SK-N-SH (cell line): ENCODE data around the gene CD109. TPM values are rescaled to one million over a fixed set of nuclear protein-coding genes. Genes with fewer than 3 reads are reported as not detected.

Experiments used
- CTCF ChIA-PET: fragments of 300-600, 350-600 bp; formaldehyde crosslinking; extraction: SDS; loops from one replicate; lab custom pipeline; 2021; lab: Yijun Ruan, JAX
- POLR2A ChIA-PET: fragments of 350-600 bp; sonication (Branson Sonifier 250); formaldehyde crosslinking; extraction: SDS; loops from one replicate; lab custom pipeline; 2020; ENCODE audit warnings: antibody characterized with exemption, inconsistent platforms; lab: Yijun Ruan, JAX
- DNase-seq: peaks from one replicate; pipeline ENCODE4 v3.0.0; 2012
- H2AFZ ChIP-seq: fragments of 200-600 bp; sonication (generic); 2 replicates; pipeline ENCODE4 v1.8.1; 2016; ENCODE audit warnings: antibody characterized with exemption, mild to moderate bottlenecking, low read depth
- H3F3A ChIP-seq: fragments of 200-600 bp; sonication (generic); replicated peaks from 2 replicates; pipeline ENCODE3; 2016; ENCODE audit warnings: antibody characterized with exemption, mild to moderate bottlenecking; ENCODE audit not compliant: insufficient read depth
- H3K27ac ChIP-seq, 2 experiments: fragments of 200-500 bp in 1 of 2; fragments of 200-600 bp in 1 of 2; sonication (Bioruptor generic) in 1 of 2; sonication (generic), shearing (Covaris generic) in 1 of 2; 2 replicates each; pipeline versions ENCODE4 v1.5.1 to v1.6.1; 2014 to 2016; ENCODE audit warnings: low read depth in 2 of 2, inconsistent platforms in 1 of 2, low read length in 1 of 2, mild to moderate bottlenecking in 1 of 2, mixed read lengths in 1 of 2
- H3K27me3 ChIP-seq: fragments of 200-600 bp; sonication (generic), shearing (Covaris generic); 2 replicates; pipeline ENCODE4 v1.6.1; 2016; ENCODE audit warnings: mixed run types; ENCODE audit not compliant: insufficient read depth
- H3K36me3 ChIP-seq, 2 experiments: fragments of 200-500 bp in 1 of 2; fragments of 200-600 bp in 1 of 2; sonication (Bioruptor generic) in 1 of 2; sonication (generic) in 1 of 2; replicated peaks in 1 of 2; 2 replicates each; pipeline versions ENCODE3 to v1.5.1; 2014 to 2016; ENCODE audit warnings: low read length in 1 of 2, mild to moderate bottlenecking in 1 of 2; ENCODE audit not compliant: insufficient read depth in 2 of 2, control insufficient read depth in 1 of 2
- H3K4me1 ChIP-seq, 2 experiments: fragments of 200-500 bp in 1 of 2; fragments of 200-600 bp in 1 of 2; sonication (Bioruptor generic) in 1 of 2; sonication (generic), shearing (Covaris generic) in 1 of 2; 2 replicates each; pipeline versions ENCODE4 v1.5.1 to v1.6.1; 2014 to 2016; ENCODE audit warnings: low read depth in 1 of 2, low read length in 1 of 2, mixed run types in 1 of 2; ENCODE audit not compliant: insufficient read depth in 2 of 2, control insufficient read depth in 1 of 2
- H3K4me2 ChIP-seq: fragments of 200-600 bp; sonication (generic), shearing (Covaris generic); 2 replicates; pipeline ENCODE4 v1.6.1; 2017; ENCODE audit warnings: mixed run types
- H3K4me3 ChIP-seq, 2 experiments: fragments of 200-500 bp in 1 of 2; fragments of 200-600 bp in 1 of 2; sonication (Bioruptor generic) in 1 of 2; sonication (generic), shearing (Covaris generic) in 1 of 2; 2 replicates each; pipeline versions ENCODE4 v1.5.1 to v1.8.1; 2014 to 2016; ENCODE audit warnings: low read depth in 2 of 2, inconsistent platforms in 1 of 2, low read length in 1 of 2, mild to moderate bottlenecking in 1 of 2, mixed read lengths in 1 of 2, moderate library complexity in 1 of 2
- H3K79me2 ChIP-seq: fragments of 200-600 bp; sonication (generic); 2 replicates; pipeline ENCODE4 v1.8.1; 2017; ENCODE audit warnings: mild to moderate bottlenecking; ENCODE audit not compliant: insufficient read depth
- H3K9ac ChIP-seq: fragments of 200-600 bp; sonication (generic); 2 replicates; pipeline ENCODE4 v1.6.1; 2017; ENCODE audit warnings: mixed run types
- H3K9me2 ChIP-seq: fragments of 200-600 bp; sonication (generic); 2 replicates; pipeline ENCODE4 v1.6.1; 2017; ENCODE audit warnings: mixed run types
- H3K9me3 ChIP-seq: fragments of 200-600 bp; sonication (generic); 2 replicates; pipeline ENCODE4 v1.6.1; 2017; ENCODE audit warnings: mixed run types, mild to moderate bottlenecking, moderate library complexity
- H4K20me1 ChIP-seq: fragments of 200-600 bp; sonication (generic); 2 replicates; pipeline ENCODE4 v1.6.1; 2017; ENCODE audit warnings: mild to moderate bottlenecking, mixed run types; ENCODE audit not compliant: insufficient read depth
- CHD2 ChIP-seq: fragments of 150-350 bp; IDR thresholded peaks from 2 replicates; pipeline ENCODE4 v1.6.1; 2018; ENCODE audit warnings: low read length; ENCODE audit not compliant: partially characterized antibody
- EP300 ChIP-seq, 2 experiments: IDR thresholded peaks; 2 replicates each; pipeline versions ENCODE4 v1.4.0 to v1.6.1; 2012; ENCODE audit warnings: borderline replicate concordance in 1 of 2, low read depth in 1 of 2, low read length in 1 of 2
- EZH2phosphoT487 ChIP-seq: fragments of 200-600 bp; sonication (generic); IDR thresholded peaks from 2 replicates; pipeline ENCODE4 v1.6.1; 2017; ENCODE audit warnings: low read depth, mixed run types, mild to moderate bottlenecking, antibody characterized with exemption, moderate library complexity, borderline replicate concordance
- GABPA ChIP-seq: IDR thresholded peaks from 2 replicates; pipeline ENCODE4 v1.4.0; 2012; ENCODE audit warnings: low read depth, mild to moderate bottlenecking
- GATA2 ChIP-seq: sonication (generic); formaldehyde crosslinking; IDR thresholded peaks from 2 replicates; pipeline ENCODE4 v1.5.0; 2020; ENCODE audit warnings: mild to moderate bottlenecking, missing genetic modification reagents
- JUND ChIP-seq: IDR thresholded peaks from 2 replicates; pipeline ENCODE4 v1.4.0; 2012
- MEF2A ChIP-seq: IDR thresholded peaks from 2 replicates; pipeline ENCODE4 v1.4.0; 2012; ENCODE audit warnings: low read depth, borderline replicate concordance
- MXI1 ChIP-seq: IDR thresholded peaks from 2 replicates; pipeline ENCODE4 v1.6.1; 2012; ENCODE audit warnings: mild to moderate bottlenecking, low read depth, low read length, improper control_type of control experiment
- NFIC ChIP-seq: IDR thresholded peaks from 2 replicates; pipeline ENCODE4 v1.4.0; 2012; ENCODE audit warnings: borderline replicate concordance
- NRF1 ChIP-seq: IDR thresholded peaks from 2 replicates; pipeline ENCODE4 v1.6.1; 2012; ENCODE audit warnings: low read depth, mild to moderate bottlenecking, low read length
- RCOR1 ChIP-seq: fragments of 150-350 bp; IDR thresholded peaks from 2 replicates; pipeline ENCODE4 v1.6.1; 2017; ENCODE audit warnings: antibody characterized with exemption, low read length
- RFX5 ChIP-seq: IDR thresholded peaks from 2 replicates; pipeline ENCODE4 v1.6.1; 2012; ENCODE audit warnings: mild to moderate bottlenecking, improper control_type of control experiment, low read length
- SIN3A ChIP-seq: IDR thresholded peaks from 2 replicates; pipeline ENCODE4 v1.6.1; 2012; ENCODE audit warnings: low read depth, mild to moderate bottlenecking, low read length, moderate library complexity, borderline replicate concordance
- SMC3 ChIP-seq: IDR thresholded peaks from 2 replicates; pipeline ENCODE4 v1.6.1; 2012; ENCODE audit warnings: low read depth, low read length, improper control_type of control experiment
- TAF1 ChIP-seq: IDR thresholded peaks from 2 replicates; pipeline ENCODE4 v1.6.1; 2012; ENCODE audit warnings: low read depth, mild to moderate bottlenecking, low read length, moderate library complexity, borderline replicate concordance
- YY1 ChIP-seq: IDR thresholded peaks from 2 replicates; pipeline ENCODE4 v1.4.0; 2012; ENCODE audit warnings: low read depth, mild to moderate bottlenecking
- WGBS: methylation state at CpG from one replicate; pipeline ENCODE4 v1.1.6; 2017; ENCODE audit warnings: low lambda C conversion rate; 5-methylcytosine and 5-hydroxymethylcytosine counted together
- polyA plus RNA-seq, 3 experiments: library from polyadenylated mRNA; depleted of rRNA; stranded (reverse); fragments of >200 nt; gene quantifications; 2 replicates each; pipeline ENCODE4 v1.2.3, GENCODE V29; 2012
- TF ChIP-seq, protein P1 (sequence below): fragments of 150-350 bp; IDR thresholded peaks from 2 replicates; pipeline ENCODE4 v1.6.1; 2016; ENCODE audit warnings: mild to moderate bottlenecking, low read depth, low read length
- TF ChIP-seq, protein P2 (sequence below): IDR thresholded peaks from 2 replicates; pipeline ENCODE4 v1.4.0; 2012; ENCODE audit warnings: low read depth
- TF ChIP-seq, protein P3 (sequence below): IDR thresholded peaks from 2 replicates; pipeline ENCODE4 v1.6.1; 2012; ENCODE audit warnings: mild to moderate bottlenecking, low read depth, low read length, moderate library complexity
- TF ChIP-seq, protein P4 (sequence below): IDR thresholded peaks from 2 replicates; pipeline ENCODE4; 2012
- TF ChIP-seq, protein P5 (sequence below): fragments of 200-600 bp; sonication (generic); IDR thresholded peaks from 2 replicates; pipeline ENCODE4 v1.6.1; 2017; ENCODE audit warnings: antibody characterized with exemption, mild to moderate bottlenecking, moderate library complexity

The CD109 gene
- polyA plus RNA-seq, 1 of the 3 experiments (the other 2 are of a cell fraction): 19.7 TPM

DNA sequence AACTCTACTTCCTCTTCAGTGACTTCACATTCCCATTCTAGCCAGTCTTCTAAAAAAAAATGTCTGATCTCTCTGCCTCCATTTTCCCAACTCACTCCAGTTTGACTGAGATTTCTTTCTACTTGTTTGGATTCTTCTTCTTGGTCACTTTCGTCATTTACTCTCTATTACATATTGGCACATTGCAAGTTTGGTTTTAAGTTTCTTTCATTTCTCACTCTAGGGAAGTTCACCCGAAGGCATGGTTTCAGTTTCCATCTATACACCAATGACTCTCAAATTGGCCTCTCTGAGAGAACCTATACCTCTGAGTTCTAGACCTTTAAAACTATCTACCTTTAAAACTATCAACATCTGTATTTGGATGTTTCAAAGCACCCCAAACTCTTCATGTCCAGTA lies 51.3 kb downstream of the CD109 start:
- POLR2A ChIA-PET: no interaction called here
- Histone ChIP-seq H3K9me2 (no peaks in the 10 kb centered on the region), H3K27ac (no peak overlapping the region; a peak in 1 of 4 replicates), H3K4me2 (peak overlapping the region; percentile 23), H3K79me2 (no peaks in the 10 kb centered on the region), H3K9ac (no peak overlapping the region), H2AFZ (peak overlapping the region; percentile 23; the same call in 1 of the 2 replicates), H3K4me1 (peaks cover 0 to 12% of the 10 kb centered on the region in 2 experiments; a peak in 1 of 4 replicates), H3K27me3 (no peaks in the 10 kb centered on the region), H3F3A (no peaks in the 10 kb centered on the region), H3K4me3 (no peak overlapping the region), H3K36me3 (peaks cover 0 to 7% of the 10 kb centered on the region in 2 experiments), H3K9me3 (no peaks in the 10 kb centered on the region), H4K20me1 (no peaks in the 10 kb centered on the region)
- WGBS: 46% methylated on average over 2 of the region's 2 CpGs
- no peak for DNase-seq
- CTCF ChIA-PET: interaction anchor here (2.1 to 4.9 kb wide), 2 partner anchors 8 to 14 kb away, joined by 9 to 22 read pairs; no protein-coding TSS in a partner anchor
- TF ChIP-seq TAF1: no peak
- TF ChIP-seq NRF1: no peak
- TF ChIP-seq MXI1: no peak
- no peak for TF ChIP-seq EZH2phosphoT487
- TF ChIP-seq, protein P1, sequence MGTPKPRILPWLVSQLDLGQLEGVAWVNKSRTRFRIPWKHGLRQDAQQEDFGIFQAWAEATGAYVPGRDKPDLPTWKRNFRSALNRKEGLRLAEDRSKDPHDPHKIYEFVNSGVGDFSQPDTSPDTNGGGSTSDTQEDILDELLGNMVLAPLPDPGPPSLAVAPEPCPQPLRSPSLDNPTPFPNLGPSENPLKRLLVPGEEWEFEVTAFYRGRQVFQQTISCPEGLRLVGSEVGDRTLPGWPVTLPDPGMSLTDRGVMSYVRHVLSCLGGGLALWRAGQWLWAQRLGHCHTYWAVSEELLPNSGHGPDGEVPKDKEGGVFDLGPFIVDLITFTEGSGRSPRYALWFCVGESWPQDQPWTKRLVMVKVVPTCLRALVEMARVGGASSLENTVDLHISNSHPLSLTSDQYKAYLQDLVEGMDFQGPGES: no peak
- TF ChIP-seq CHD2: no peak
- TF ChIP-seq EP300 (IDR thresholded peaks at IDR 0.05; ENCODE audit: borderline replicate concordance in 1 of 2, low read depth in 1 of 2, low read length in 1 of 2): no peak
- no peak for TF ChIP-seq NFIC
- no peak for TF ChIP-seq SIN3A
- no peak for TF ChIP-seq RFX5
- TF ChIP-seq, protein P2, sequence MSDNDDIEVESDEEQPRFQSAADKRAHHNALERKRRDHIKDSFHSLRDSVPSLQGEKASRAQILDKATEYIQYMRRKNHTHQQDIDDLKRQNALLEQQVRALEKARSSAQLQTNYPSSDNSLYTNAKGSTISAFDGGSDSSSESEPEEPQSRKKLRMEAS: no peak
- no peak for TF ChIP-seq RCOR1
- TF ChIP-seq MEF2A: no peak

DNA sequence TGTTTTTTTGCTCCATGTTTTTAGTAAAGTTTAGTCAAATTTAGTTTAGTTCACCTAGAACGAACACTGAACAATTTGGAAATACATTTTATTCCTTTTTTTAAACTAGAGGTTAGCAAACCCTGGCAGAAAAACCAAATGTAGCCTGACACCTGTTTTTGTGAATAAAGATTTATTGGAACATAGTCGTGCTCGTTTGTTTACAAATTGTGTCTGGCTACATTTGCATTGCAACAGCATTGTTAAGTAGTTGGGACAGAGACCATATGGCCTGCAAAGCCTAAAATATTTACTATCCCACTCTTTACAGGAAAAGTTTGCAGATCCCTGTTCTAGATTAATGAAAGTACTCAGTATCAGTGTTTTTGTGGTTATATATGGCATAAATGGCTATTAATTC lies 56.9 kb downstream of the CD109 start:
- no peak for TF ChIP-seq JUND
- TF ChIP-seq TAF1: no peak
- no peak for TF ChIP-seq GATA2 (CRISPR knock-in tag)
- TF ChIP-seq GABPA: no peak
- TF ChIP-seq, protein P2: no peak
- no peak for TF ChIP-seq NFIC
- no peak for TF ChIP-seq SMC3
- TF ChIP-seq, protein P3, sequence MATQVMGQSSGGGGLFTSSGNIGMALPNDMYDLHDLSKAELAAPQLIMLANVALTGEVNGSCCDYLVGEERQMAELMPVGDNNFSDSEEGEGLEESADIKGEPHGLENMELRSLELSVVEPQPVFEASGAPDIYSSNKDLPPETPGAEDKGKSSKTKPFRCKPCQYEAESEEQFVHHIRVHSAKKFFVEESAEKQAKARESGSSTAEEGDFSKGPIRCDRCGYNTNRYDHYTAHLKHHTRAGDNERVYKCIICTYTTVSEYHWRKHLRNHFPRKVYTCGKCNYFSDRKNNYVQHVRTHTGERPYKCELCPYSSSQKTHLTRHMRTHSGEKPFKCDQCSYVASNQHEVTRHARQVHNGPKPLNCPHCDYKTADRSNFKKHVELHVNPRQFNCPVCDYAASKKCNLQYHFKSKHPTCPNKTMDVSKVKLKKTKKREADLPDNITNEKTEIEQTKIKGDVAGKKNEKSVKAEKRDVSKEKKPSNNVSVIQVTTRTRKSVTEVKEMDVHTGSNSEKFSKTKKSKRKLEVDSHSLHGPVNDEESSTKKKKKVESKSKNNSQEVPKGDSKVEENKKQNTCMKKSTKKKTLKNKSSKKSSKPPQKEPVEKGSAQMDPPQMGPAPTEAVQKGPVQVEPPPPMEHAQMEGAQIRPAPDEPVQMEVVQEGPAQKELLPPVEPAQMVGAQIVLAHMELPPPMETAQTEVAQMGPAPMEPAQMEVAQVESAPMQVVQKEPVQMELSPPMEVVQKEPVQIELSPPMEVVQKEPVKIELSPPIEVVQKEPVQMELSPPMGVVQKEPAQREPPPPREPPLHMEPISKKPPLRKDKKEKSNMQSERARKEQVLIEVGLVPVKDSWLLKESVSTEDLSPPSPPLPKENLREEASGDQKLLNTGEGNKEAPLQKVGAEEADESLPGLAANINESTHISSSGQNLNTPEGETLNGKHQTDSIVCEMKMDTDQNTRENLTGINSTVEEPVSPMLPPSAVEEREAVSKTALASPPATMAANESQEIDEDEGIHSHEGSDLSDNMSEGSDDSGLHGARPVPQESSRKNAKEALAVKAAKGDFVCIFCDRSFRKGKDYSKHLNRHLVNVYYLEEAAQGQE: no peak
- TF ChIP-seq, protein P4, sequence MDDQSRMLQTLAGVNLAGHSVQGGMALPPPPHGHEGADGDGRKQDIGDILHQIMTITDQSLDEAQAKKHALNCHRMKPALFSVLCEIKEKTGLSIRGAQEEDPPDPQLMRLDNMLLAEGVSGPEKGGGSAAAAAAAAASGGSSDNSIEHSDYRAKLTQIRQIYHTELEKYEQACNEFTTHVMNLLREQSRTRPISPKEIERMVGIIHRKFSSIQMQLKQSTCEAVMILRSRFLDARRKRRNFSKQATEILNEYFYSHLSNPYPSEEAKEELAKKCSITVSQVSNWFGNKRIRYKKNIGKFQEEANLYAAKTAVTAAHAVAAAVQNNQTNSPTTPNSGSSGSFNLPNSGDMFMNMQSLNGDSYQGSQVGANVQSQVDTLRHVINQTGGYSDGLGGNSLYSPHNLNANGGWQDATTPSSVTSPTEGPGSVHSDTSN: no peak
- TF ChIP-seq, protein P5, sequence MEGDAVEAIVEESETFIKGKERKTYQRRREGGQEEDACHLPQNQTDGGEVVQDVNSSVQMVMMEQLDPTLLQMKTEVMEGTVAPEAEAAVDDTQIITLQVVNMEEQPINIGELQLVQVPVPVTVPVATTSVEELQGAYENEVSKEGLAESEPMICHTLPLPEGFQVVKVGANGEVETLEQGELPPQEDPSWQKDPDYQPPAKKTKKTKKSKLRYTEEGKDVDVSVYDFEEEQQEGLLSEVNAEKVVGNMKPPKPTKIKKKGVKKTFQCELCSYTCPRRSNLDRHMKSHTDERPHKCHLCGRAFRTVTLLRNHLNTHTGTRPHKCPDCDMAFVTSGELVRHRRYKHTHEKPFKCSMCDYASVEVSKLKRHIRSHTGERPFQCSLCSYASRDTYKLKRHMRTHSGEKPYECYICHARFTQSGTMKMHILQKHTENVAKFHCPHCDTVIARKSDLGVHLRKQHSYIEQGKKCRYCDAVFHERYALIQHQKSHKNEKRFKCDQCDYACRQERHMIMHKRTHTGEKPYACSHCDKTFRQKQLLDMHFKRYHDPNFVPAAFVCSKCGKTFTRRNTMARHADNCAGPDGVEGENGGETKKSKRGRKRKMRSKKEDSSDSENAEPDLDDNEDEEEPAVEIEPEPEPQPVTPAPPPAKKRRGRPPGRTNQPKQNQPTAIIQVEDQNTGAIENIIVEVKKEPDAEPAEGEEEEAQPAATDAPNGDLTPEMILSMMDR: no peak
- no peak for TF ChIP-seq YY1
- no peak overlapping the region for H3K4me3 ChIP-seq
- no peak overlapping the region for H2AFZ ChIP-seq
- H3K27me3 ChIP-seq: no peaks in the 10 kb centered on the region
- H3K79me2 ChIP-seq: no peaks in the 10 kb centered on the region
- no peaks in the 10 kb centered on the region for H3K9me3 ChIP-seq
- no peaks in the 10 kb centered on the region for H4K20me1 ChIP-seq
- H3K36me3 ChIP-seq: peaks cover 0 to 8% of the 10 kb centered on the region in 2 experiments
- no peak overlapping the region for H3K27ac ChIP-seq
- POLR2A ChIA-PET: no interaction called here
- no peaks in the 10 kb centered on the region for H3K9me2 ChIP-seq
- WGBS: 65% methylated on average over 3 of the region's 3 CpGs
- CTCF ChIA-PET: no interaction called here
- H3K9ac ChIP-seq: no peak overlapping the region
- H3K4me2 ChIP-seq: no peak overlapping the region
- no peaks in the 10 kb centered on the region for H3F3A ChIP-seq
- DNase-seq: no peak
- H3K4me1 ChIP-seq: no peaks in the 10 kb centered on the region
